HCT116 (cell line): Measurements from ENCODE around the gene HAPLN3. TPM values are rescaled to one million over a fixed set of nuclear protein-coding genes. Genes with fewer than 3 reads are reported as not detected.

Experiments
- ATAC-seq: fragments of 200-7000 bp; cut with Tn5 transposase; 2 replicates; pipeline ENCODE4 v1.9.1; 2020; ENCODE audit warnings: mild to moderate bottlenecking, moderate library complexity
- BruUV-seq: library from RNA; stranded (reverse); fragments of 400-500 nt; replicated peaks from 2 replicates; lab custom pipeline; 2021; lab: Mats Ljungman, UMichigan
- CTCF ChIA-PET: fragments of 300-600 bp; sonication (Branson Sonifier 250); formaldehyde crosslinking; loops from one replicate; lab custom pipeline; 2021; ENCODE audit warnings: antibody characterized with exemption; lab: Charles Lee
- POLR2A ChIA-PET: fragments of 300-600, 350-600 bp; sonication (Branson Sonifier 250); formaldehyde crosslinking; loops from one replicate; lab custom pipeline; 2021; ENCODE audit warnings: antibody characterized with exemption; lab: Charles Lee
- RAD21 ChIA-PET, 2 experiments: fragments of 300-600 bp; sonication (Branson Sonifier 250); formaldehyde crosslinking; loops; one replicate each; lab custom pipeline; 2023; ENCODE audit warnings: low total read pairs in 2 of 2; ENCODE audit not compliant: uncharacterized antibody in 2 of 2, unreplicated experiment in 2 of 2, low non-redundant PET in 1 of 2; lab: Charles Lee
- DNase-seq: peaks from one replicate; pipeline ENCODE4 v3.0.0-alpha.2; 2010; ENCODE audit warnings: low read depth, low spot score
- H2AFZ ChIP-seq: fragments of 200-600 bp; shearing (Covaris generic), sonication (generic); 2 replicates; pipeline ENCODE4 v1.6.1; 2017; ENCODE audit warnings: low read depth, mixed run types, mixed read lengths, antibody characterized with exemption, low read length; ENCODE audit not compliant: poor library complexity, severe bottlenecking
- H3K27ac ChIP-seq: 2 replicates; pipeline ENCODE4 v1.5.1; 2012; ENCODE audit warnings: low read depth, low read length
- H3K27me3 ChIP-seq: fragments of 200-600 bp; sonication (generic); 2 replicates; pipeline ENCODE4 v1.6.1; 2016; ENCODE audit warnings: mixed run types, low read length, mixed read lengths; ENCODE audit not compliant: insufficient read depth
- H3K36me3 ChIP-seq, 2 experiments: fragments of 200-500 bp in 1 of 2; fragments of 200-600 bp in 1 of 2; sonication (Bioruptor generic) in 1 of 2; sonication (generic) in 1 of 2; 2 replicates each; pipeline versions ENCODE4 v1.5.1 to v1.6.1; 2014 to 2016; ENCODE audit warnings: low read length in 2 of 2, inconsistent platforms in 1 of 2, mixed read lengths in 1 of 2, mixed run types in 1 of 2; ENCODE audit not compliant: insufficient read depth in 2 of 2, control insufficient read depth in 1 of 2
- H3K4me1 ChIP-seq, 2 experiments: fragments of 200-600 bp in 1 of 2; sonication (generic) in 1 of 2; 2 replicates each; pipeline versions ENCODE4 v1.5.1 to v1.6.1; 2012 to 2017; ENCODE audit warnings: low read length in 2 of 2, inconsistent platforms in 1 of 2, mild to moderate bottlenecking in 1 of 2, mixed read lengths in 1 of 2, mixed run types in 1 of 2, moderate library complexity in 1 of 2; ENCODE audit not compliant: insufficient read depth in 2 of 2, control insufficient read depth in 1 of 2
- H3K4me2 ChIP-seq: fragments of 200-600 bp; sonication (generic); 2 replicates; pipeline ENCODE4 v1.6.1; 2017; ENCODE audit warnings: mixed run types, low read length, mixed read lengths
- H3K4me3 ChIP-seq, 2 experiments: fragments of 200-600 bp in 1 of 2; sonication (generic) in 1 of 2; replicated peaks in 1 of 2; 2 replicates each; pipeline ENCODE4 v1.5.1; 2011 to 2016; ENCODE audit warnings: low read length in 2 of 2, control low read depth in 1 of 2, low read depth in 1 of 2, mild to moderate bottlenecking in 1 of 2, mixed read lengths in 1 of 2, mixed run types in 1 of 2
- H3K79me2 ChIP-seq: fragments of 200-600 bp; sonication (generic); 2 replicates; pipeline ENCODE4 v1.6.1; 2017; ENCODE audit warnings: mild to moderate bottlenecking, mixed run types, low read length, moderate library complexity, mixed read lengths; ENCODE audit not compliant: insufficient read depth
- H3K9ac ChIP-seq: fragments of 200-600 bp; sonication (generic); 2 replicates; pipeline ENCODE4 v1.6.1; 2016; ENCODE audit warnings: low read length, mixed read lengths
- H3K9me2 ChIP-seq: fragments of 200-600 bp; sonication (generic), shearing (Covaris generic); 2 replicates; pipeline ENCODE4 v1.6.1; 2017; ENCODE audit warnings: mixed run types, mild to moderate bottlenecking, moderate library complexity; ENCODE audit not compliant: insufficient read depth
- H3K9me3 ChIP-seq, 2 experiments: fragments of 200-500 bp in 1 of 2; fragments of 200-600 bp in 1 of 2; sonication (Bioruptor generic) in 1 of 2; sonication (generic) in 1 of 2; 2 replicates each; pipeline ENCODE4 v1.6.1; 2014 to 2017; ENCODE audit warnings: low read length in 2 of 2, mixed read lengths in 2 of 2, inconsistent platforms in 1 of 2, low read depth in 1 of 2, mild to moderate bottlenecking in 1 of 2, mixed run types in 1 of 2, moderate library complexity in 1 of 2; ENCODE audit not compliant: control insufficient read depth in 1 of 2, insufficient read depth in 1 of 2
- H4K20me1 ChIP-seq: fragments of 200-600 bp; sonication (generic), shearing (Covaris generic); 2 replicates; pipeline ENCODE4 v1.6.1; 2017; ENCODE audit warnings: mixed run types, mild to moderate bottlenecking, moderate library complexity; ENCODE audit not compliant: insufficient read depth
- CEBPB ChIP-seq: IDR thresholded peaks from 2 replicates; pipeline ENCODE4 v1.6.1; 2012; ENCODE audit warnings: low read depth
- EGR1 ChIP-seq: IDR thresholded peaks from 2 replicates; pipeline ENCODE4 v1.6.1; 2012; ENCODE audit warnings: low read depth
- ELF1 ChIP-seq: IDR thresholded peaks from 2 replicates; pipeline ENCODE4 v1.6.1; 2012; ENCODE audit warnings: low read depth, borderline replicate concordance
- EZH2phosphoT487 ChIP-seq: fragments of 200-600 bp; IDR thresholded peaks from 2 replicates; pipeline ENCODE4 v1.6.1; 2018; ENCODE audit warnings: antibody characterized with exemption, borderline replicate concordance
- POLR2AphosphoS5 ChIP-seq: IDR thresholded peaks from 2 replicates; pipeline ENCODE4 v1.6.1; 2011; ENCODE audit warnings: mild to moderate bottlenecking, low read depth, low read length, moderate library complexity
- RAD21 ChIP-seq: IDR thresholded peaks from 2 replicates; pipeline ENCODE4 v1.6.1; 2012; ENCODE audit warnings: low read depth, mild to moderate bottlenecking
- YY1 ChIP-seq: IDR thresholded peaks from 2 replicates; pipeline ENCODE4 v1.6.1; 2011; ENCODE audit warnings: low read length, low read depth, moderate library complexity, mild to moderate bottlenecking; ENCODE audit not compliant: insufficient replicate concordance; ENCODE audit errors: extremely low read depth
- ZFX ChIP-seq: fragments of 450-650 bp; IDR thresholded peaks from 2 replicates; pipeline ENCODE4 v1.6.1; 2017
- ZNF274 ChIP-seq: fragments of 200-500 bp; sonication (Bioruptor generic); IDR thresholded peaks from 2 replicates; pipeline ENCODE4 v1.6.1; 2014; ENCODE audit warnings: mild to moderate bottlenecking, low read depth, low read length, inconsistent platforms
- intact Hi-C: fragments of 100-400 bp; cut with micrococcal nuclease; formaldehyde crosslinking; loops from 2 replicates; pipeline ENCODE4 v1.10.0; 2022
- total RNA-seq: library from RNA; stranded (reverse); gene quantifications from one replicate; pipeline ENCODE4 v1.2.1, GENCODE V29; 2021; ENCODE audit not compliant: unreplicated experiment
- TF ChIP-seq, protein P1 (sequence below): IDR thresholded peaks from 2 replicates; pipeline ENCODE4 v1.6.1; 2012
- TF ChIP-seq, protein P2 (sequence below): IDR thresholded peaks from 2 replicates; pipeline ENCODE4 v1.6.1; 2011; ENCODE audit warnings: mild to moderate bottlenecking, low read length, moderate library complexity; ENCODE audit not compliant: insufficient replicate concordance; ENCODE audit errors: extremely low read depth

Gene HAPLN3
- total RNA-seq, 1 experiment from 2014 or later = 10.9 TPM

DNA sequence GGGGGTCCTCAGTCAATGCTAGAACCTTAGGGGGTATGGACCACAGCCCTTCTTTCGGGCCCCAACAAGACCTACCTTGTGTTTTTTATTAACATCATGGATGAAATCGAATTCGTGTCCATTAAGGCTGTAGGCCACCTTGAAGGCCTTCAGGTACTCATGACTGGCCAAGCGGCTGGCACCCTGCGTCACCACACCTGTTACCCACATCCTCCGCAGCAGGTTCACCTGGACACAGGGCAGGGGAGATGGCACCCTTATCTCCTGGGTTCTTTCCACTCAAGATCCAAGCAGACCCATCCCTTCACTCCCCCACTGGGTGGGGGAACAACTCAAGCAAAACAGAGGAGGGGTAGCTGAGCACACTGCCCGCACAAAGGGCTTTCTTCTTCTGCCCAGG lies 11.2 kb upstream of the HAPLN3 start:
- no peak overlapping the region for H3K9ac ChIP-seq
- CTCF ChIA-PET = interaction anchor here (2.3 to 3.2 kb wide), 2 partner anchors 97 to 111 kb away, joined by 37 to 38 read pairs; no protein-coding TSS in a partner anchor
- H3K4me2 ChIP-seq = no peak overlapping the region
- no peak overlapping the region for H3K4me3 ChIP-seq
- H3K79me2 ChIP-seq = no peaks in the 10 kb centered on the region
- no TSS peak for BruUV-seq
- H3K27me3 ChIP-seq = no peaks in the 10 kb centered on the region
- H3K27ac ChIP-seq = no peak overlapping the region
- H3K36me3 ChIP-seq = 0 out of 4 replicates have a peak, but pooled peaks cover 0 to 2% of the 10 kb centered on the region in 2 experiments
- H3K4me1 ChIP-seq = peaks cover 15 to 30% of the 10 kb centered on the region in 2 experiments
- TF ChIP-seq, protein P1, sequence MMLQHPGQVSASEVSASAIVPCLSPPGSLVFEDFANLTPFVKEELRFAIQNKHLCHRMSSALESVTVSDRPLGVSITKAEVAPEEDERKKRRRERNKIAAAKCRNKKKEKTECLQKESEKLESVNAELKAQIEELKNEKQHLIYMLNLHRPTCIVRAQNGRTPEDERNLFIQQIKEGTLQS = no peak
- TF ChIP-seq RAD21 = no peak
- no peak for TF ChIP-seq YY1
- TF ChIP-seq, all 23 proteins: peak for 0
- POLR2A ChIA-PET = no interaction called here
- DNase-seq = no peak
- no peak overlapping the region for H2AFZ ChIP-seq
- H4K20me1 ChIP-seq = no peaks in the 10 kb centered on the region
- intact Hi-C loops = no loop called here
- H3K9me2 ChIP-seq = no peaks in the 10 kb centered on the region
- RAD21 ChIA-PET = no interaction called here
- no peak for ATAC-seq
- no peaks in the 10 kb centered on the region for H3K9me3 ChIP-seq

GRCh38 chr15:88906130-88906529 lies 10.8 kb upstream of the HAPLN3 start:
- no peaks in the 10 kb centered on the region for H3K9me3 ChIP-seq
- no peak for DNase-seq
- TF ChIP-seq, protein P2, sequence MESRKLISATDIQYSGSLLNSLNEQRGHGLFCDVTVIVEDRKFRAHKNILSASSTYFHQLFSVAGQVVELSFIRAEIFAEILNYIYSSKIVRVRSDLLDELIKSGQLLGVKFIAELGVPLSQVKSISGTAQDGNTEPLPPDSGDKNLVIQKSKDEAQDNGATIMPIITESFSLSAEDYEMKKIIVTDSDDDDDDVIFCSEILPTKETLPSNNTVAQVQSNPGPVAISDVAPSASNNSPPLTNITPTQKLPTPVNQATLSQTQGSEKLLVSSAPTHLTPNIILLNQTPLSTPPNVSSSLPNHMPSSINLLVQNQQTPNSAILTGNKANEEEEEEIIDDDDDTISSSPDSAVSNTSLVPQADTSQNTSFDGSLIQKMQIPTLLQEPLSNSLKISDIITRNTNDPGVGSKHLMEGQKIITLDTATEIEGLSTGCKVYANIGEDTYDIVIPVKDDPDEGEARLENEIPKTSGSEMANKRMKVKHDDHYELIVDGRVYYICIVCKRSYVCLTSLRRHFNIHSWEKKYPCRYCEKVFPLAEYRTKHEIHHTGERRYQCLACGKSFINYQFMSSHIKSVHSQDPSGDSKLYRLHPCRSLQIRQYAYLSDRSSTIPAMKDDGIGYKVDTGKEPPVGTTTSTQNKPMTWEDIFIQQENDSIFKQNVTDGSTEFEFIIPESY = no peak
- no peak for TF ChIP-seq EZH2phosphoT487
- TF ChIP-seq ZFX = no peak
- no peak for TF ChIP-seq ELF1
- TF ChIP-seq CEBPB = no peak
- no peak for TF ChIP-seq ZNF274
- TF ChIP-seq POLR2AphosphoS5 = no peak
- TF ChIP-seq EGR1 = no peak
- H3K36me3 ChIP-seq = 0 out of 4 replicates have a peak, but pooled peaks cover 0 to 2% of the 10 kb centered on the region in 2 experiments
- RAD21 ChIA-PET = no interaction called here
- no peak overlapping the region for H3K9ac ChIP-seq
- H3K4me3 ChIP-seq = no peak overlapping the region
- H4K20me1 ChIP-seq = no peaks in the 10 kb centered on the region
- CTCF ChIA-PET = interaction anchor here (1.9 to 3.2 kb wide), 3 partner anchors 97 to 272 kb away, joined by 24 to 38 read pairs (median 37); no protein-coding TSS in a partner anchor
- intact Hi-C loops = no loop called here
- no peak overlapping the region for H2AFZ ChIP-seq
- POLR2A ChIA-PET = no interaction called here
- no peaks in the 10 kb centered on the region for H3K27me3 ChIP-seq
- no peak overlapping the region for H3K27ac ChIP-seq
- no TSS peak for BruUV-seq
- H3K4me2 ChIP-seq = no peak overlapping the region
- peaks cover 12 to 30% of the 10 kb centered on the region in 2 experiments for H3K4me1 ChIP-seq
- no peaks in the 10 kb centered on the region for H3K79me2 ChIP-seq
- no peak for ATAC-seq
- H3K9me2 ChIP-seq = no peaks in the 10 kb centered on the region
